ENCODE results near the gene MPC1L.
"Not testable (repeated sequence)": the region's sequence is repeated elsewhere in the genome, so short reads cannot be mapped to it uniquely, and the experiment has no call there.

DNA sequence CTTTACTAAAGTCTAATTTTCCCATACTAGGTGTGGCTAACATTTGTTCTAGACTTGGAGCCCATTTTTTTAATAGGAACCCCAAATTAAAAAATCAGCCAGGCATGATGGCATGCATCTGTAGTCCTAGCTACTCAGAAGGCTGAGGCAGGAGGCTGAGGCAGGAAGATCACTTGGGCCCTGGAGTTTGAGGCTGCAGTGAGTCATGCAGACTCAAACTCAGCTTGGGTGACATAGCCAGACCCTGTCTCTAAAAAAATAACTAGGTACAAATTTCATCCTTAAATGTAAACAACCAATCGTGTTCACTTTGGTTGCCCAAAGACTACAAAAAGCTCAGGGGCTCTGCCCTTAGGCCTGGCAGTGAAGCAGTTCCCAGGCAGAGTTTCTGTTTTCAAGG, 35.6 kb upstream of the MPC1L start:
- TF ChIP-seq, protein P1, sequence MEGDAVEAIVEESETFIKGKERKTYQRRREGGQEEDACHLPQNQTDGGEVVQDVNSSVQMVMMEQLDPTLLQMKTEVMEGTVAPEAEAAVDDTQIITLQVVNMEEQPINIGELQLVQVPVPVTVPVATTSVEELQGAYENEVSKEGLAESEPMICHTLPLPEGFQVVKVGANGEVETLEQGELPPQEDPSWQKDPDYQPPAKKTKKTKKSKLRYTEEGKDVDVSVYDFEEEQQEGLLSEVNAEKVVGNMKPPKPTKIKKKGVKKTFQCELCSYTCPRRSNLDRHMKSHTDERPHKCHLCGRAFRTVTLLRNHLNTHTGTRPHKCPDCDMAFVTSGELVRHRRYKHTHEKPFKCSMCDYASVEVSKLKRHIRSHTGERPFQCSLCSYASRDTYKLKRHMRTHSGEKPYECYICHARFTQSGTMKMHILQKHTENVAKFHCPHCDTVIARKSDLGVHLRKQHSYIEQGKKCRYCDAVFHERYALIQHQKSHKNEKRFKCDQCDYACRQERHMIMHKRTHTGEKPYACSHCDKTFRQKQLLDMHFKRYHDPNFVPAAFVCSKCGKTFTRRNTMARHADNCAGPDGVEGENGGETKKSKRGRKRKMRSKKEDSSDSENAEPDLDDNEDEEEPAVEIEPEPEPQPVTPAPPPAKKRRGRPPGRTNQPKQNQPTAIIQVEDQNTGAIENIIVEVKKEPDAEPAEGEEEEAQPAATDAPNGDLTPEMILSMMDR (IDR thresholded peaks at IDR 0.05): not testable (repeated sequence)
- not testable (repeated sequence) for TF ChIP-seq POLR2A, POLR2AphosphoS5 (IDR thresholded peaks at IDR 0.05)

All from breast epithelium (tissue), 3 donors.